Skeletal muscle cell (primary cell): ENCODE results near the gene ITM2C.

Experiments
- DNase-seq: peaks from one replicate; pipeline ENCODE4 v3.0.0-alpha.2; 2010; ENCODE audit warnings: low read depth
- H3K4me3 ChIP-seq: 2 replicates; pipeline ENCODE4 v1.5.1; 2011; ENCODE audit warnings: low read depth, mild to moderate bottlenecking, control low read depth, low read length, moderate library complexity

Gene ITM2C

DNA sequence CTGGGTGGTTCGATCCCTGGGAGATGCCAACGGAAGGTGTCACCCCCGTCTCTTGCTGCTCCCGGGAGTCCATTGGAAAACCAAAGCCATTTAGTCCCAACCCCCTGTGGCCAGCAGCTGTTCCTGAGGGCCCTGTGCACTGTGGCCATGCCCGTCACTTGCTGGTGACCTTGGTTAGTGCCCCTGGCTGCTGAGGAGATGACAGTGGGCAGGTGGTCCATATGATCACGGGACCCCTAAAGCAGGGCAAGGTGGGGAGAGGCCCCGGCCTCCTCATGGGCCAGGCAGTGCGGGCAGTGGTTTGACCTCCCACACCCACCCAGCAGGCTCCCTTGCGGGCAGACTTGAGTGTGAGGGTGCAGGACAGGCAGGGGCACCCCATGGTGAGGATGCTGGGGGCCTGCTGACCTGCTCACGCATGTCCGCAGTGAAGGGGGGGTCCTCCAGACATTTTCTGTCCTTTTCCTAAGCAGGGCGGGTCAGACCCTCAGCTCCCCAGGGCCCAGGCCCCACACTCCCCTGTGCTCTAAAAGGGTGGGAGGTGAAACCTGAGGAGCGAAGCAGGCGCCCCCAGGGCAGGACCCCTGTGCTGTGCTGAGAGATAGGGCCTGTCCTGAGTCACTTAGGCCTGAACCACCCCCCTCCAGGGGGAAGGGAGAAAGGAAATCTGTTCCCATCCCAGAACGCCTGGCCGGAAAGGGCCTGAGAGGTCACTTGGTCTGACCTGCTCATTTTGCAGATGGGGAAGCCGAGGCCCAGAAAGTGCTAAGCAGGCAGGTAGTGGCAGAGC is 6.8 kb downstream of the ITM2C start:
- no peak overlapping the region for H3K4me3 ChIP-seq
- no peak for DNase-seq

DNA sequence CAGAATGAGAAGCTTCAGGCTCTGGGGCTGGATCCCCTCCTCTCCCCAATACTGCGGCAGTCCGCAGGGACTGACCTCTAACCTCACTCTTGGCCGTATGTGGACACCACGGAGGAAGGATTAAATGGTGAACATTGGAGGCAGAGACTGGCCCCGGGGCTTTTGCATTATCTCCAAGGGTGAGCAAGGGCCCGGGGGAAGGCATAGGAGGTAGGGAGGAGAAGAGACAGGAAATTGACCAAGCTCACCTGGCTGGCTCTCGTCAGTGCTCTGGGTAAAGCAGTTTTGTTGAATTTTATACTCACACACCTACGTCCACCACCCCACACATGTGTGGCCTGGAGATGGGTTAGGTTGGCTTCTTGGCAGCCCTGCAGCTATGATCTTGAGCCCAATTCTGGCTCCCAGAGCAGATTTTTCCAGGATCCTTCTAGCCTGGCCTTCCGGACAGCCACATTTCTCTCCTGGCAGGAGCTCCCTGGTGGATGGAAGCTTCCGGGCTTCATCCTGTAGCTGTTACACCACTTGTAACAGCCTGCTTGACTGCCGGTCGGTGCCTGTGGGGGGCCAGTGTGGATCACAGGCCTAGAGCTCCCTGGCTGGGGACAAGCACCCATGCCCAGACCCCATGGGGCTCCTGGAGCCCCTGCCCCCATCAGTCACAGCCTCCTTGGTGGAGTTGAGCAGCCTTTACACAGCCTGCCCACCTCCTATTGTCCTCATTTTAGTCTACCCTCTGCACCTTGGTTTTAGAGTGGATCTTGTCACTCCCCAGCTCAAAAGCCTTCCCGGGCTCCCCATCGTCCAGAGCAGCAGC is 7.6 kb downstream of the ITM2C start:
- no peak for DNase-seq
- no peak overlapping the region for H3K4me3 ChIP-seq

DNA sequence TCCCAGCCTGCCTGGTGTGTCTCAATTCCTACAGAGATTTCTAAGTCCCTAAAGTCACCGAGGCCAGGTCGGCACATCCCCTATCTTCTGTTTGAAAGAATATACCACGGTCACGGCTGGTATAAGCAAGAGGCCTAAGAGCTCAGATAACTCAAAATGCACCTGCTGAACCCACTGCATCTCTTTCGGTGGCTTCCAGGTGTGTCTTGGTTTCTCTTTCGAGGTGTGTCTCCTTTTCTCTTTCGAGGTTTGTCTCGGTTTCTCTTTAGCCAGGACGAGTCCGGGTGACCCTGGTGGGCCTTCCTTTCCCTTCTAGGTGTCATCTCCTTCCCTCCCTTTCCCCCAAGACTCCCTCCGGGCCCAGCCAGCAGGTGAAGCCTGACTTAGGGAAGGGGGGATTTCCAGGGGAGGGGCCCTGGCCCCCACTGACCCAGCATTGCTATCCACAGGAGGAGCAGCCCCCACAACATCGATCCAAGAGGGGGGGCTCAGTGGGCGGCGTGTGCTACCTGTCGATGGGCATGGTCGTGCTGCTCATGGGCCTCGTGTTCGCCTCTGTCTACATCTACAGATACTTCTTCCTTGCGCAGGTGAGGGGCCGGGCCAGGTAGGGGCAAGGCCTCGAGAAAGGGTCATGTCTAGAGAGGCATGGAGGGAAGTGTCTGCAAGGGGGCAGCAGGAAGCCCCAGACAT is 8.4 kb downstream of the ITM2C start:
- DNase-seq: no peak
- no peak overlapping the region for H3K4me3 ChIP-seq

DNA sequence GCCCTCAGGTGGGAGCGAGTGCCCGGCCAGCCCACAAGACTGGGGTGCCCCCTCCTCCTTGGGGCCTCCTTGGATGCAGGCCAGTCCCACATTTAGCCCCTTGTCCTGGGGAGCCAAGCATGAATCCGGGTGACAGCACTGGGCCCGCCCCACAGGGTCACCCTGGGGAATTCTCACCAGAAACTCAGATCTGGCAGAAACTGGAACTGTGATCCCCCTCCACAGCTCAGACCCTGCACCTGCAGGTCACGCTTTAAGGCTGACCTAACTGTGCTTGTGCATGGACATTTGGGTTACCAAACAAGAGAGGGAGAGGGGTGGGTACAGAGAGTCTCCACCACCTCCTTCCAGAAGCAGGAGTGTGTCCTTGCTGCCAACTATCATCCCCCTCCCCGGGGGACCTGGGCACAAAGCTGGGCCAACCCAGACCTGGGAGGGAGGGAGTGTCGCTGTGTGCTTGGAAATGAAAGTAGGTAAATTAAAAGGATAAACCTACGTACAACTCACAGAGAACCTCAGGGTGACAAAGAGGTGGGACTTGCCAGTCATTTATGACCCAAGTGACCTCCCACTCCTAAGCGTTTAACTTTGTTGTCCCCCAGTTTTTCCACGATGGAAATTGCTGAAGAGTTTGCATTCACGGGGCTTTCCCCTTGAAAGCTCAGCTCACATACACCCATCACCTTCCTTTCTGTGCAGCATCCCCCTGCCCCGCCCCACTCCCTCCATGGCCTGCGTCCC is 9.1 kb downstream of the ITM2C start:
- H3K4me3 ChIP-seq: no peak overlapping the region
- no peak for DNase-seq

DNA sequence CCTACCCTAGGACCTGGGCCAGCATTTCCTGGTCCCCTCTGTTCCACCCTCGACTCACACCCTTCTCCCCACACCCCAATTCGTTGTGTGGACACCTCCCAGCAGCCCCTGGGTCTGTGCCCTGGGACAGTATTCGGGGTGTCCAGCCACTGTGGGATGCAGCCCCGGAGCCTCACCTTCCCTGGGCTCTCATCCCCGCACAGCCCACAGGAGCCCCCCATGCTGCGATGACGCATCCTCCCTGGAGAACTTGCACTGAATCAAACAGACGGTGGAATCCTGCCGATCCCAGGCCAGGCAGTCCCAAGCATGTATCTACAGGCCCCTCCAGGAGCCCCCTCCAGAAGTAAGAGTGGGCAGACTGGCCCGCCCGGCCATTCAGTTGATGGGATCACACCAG is 9.7 kb downstream of the ITM2C start:
- DNase-seq: no peak
- no peak overlapping the region for H3K4me3 ChIP-seq

DNA sequence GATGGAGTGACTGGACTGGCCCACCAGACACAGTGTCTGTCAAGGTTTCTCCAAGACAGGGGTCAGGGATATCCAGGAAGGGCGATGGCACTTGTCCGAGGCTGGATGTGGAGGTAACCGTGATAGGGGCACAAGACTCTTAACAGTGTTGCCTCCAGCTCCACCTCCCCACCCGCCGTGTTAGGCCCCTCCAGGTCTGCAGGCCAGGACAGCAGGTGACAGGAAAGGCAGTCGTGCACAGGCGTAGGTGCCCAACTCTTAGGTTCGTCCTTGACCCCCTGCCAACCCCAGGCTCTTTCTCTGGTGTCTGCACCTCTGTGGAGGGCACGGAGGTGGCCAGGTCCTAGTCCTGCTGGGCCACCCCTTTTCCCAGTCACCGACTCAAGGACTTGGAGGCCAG is 10.1 kb downstream of the ITM2C start:
- H3K4me3 ChIP-seq: no peak overlapping the region
- DNase-seq: no peak

DNA sequence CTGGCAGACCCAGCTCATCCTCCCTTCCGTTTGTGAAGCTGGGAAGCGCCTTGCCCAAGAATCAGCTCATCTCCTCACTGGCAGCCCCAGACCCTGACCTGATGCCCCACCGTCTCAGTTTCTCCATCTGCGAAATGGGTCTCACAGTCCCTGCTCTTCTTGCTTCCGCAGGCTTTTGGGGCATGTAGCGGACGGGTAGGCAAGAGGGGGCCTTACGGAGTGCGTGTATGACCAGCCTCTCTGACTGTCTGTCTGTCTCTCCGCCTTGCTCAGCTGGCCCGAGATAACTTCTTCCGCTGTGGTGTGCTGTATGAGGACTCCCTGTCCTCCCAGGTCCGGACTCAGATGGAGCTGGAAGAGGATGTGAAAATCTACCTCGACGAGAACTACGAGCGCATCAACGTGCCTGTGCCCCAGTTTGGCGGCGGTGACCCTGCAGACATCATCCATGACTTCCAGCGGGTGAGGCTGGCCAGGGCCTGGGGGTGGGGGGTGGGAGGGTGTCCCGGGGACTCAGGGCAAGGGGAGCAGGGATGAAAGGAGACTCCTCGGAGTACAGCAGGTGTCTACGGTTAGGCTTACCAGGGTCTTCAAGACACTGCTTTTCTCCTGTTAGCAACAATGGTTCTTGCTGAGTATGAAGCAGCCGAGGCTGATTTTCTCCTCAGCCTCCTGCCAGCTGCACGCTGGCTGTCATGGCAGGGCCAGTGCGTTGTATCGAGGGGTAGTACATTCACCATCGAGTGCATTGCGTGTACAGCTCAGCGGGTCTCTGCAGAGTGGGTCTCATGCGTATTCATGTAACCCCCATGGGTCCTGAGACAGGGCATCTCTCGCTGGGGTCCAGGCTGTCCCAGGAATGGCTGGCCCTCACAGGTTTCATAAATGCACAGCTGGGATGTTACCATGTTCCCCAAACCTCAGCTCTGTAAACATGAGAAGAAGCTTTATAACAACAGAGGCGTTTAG is 10.9 kb downstream of the ITM2C start:
- DNase-seq: no peak

DNA sequence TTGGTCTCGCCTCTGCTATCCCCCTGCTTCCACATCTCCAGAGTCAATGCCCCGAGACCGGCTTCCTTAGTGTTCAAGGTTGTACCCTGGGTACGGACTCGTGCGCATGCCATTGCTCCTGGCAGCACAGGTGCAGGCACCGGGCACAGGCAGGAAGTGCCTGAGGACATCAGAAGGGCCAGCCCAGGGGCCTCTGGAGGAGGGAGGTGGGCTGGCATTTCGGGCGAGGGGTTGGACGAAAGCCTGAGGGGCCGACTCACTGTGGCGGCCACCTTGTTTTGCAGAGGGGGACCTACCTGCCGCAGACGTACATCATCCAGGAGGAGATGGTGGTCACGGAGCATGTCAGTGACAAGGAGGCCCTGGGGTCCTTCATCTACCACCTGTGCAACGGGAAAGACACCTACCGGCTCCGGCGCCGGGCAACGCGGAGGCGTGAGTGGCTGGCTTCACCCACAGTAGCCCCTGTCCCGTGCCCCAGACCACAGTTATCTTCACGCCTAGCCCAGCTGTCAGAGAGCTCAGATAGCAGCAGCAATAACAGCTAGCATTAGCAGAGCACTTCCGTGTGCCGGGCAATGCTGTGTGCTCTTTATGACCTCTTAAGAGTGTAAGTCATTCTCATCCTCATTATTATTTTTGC is 12.5 kb downstream of the ITM2C start:
- no peak for DNase-seq
- no peak overlapping the region for H3K4me3 ChIP-seq

More for the DNA sequence above, 10.9 kb downstream of the ITM2C start:
- H3K4me3 ChIP-seq: no peak overlapping the region

DNA sequence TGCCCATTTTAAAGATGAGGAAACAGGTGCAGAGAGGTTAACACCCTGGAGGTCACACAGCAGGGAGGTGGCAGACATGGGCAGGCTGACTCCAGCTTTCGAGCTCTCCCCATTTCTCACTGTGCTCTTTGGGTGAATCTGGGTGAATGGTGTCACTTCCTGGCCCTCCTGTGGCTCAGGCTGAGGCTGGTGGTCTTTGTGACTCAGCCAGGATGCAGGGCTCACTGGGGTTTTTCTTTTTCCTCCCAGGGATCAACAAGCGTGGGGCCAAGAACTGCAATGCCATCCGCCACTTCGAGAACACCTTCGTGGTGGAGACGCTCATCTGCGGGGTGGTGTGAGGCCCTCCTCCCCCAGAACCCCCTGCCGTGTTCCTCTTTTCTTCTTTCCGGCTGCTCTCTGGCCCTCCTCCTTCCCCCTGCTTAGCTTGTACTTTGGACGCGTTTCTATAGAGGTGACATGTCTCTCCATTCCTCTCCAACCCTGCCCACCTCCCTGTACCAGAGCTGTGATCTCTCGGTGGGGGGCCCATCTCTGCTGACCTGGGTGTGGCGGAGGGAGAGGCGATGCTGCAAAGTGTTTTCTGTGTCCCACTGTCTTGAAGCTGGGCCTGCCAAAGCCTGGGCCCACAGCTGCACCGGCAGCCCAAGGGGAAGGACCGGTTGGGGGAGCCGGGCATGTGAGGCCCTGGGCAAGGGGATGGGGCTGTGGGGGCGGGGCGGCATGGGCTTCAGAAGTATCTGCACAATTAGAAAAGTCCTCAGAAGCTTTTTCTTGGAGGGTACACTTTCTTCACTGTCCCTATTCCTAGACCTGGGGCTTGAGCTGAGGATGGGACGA is 13.2 kb downstream of the ITM2C start:
- no peak overlapping the region for H3K4me3 ChIP-seq
- no peak for DNase-seq

DNA sequence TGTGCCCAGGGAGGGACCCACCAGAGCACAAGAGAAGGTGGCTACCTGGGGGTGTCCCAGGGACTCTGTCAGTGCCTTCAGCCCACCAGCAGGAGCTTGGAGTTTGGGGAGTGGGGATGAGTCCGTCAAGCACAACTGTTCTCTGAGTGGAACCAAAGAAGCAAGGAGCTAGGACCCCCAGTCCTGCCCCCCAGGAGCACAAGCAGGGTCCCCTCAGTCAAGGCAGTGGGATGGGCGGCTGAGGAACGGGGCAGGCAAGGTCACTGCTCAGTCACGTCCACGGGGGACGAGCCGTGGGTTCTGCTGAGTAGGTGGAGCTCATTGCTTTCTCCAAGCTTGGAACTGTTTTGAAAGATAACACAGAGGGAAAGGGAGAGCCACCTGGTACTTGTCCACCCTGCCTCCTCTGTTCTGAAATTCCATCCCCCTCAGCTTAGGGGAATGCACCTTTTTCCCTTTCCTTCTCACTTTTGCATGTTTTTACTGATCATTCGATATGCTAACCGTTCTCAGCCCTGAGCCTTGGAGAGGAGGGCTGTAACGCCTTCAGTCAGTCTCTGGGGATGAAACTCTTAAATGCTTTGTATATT is 14.0 kb downstream of the ITM2C start:
- no peak overlapping the region for H3K4me3 ChIP-seq
- no peak for DNase-seq

DNA sequence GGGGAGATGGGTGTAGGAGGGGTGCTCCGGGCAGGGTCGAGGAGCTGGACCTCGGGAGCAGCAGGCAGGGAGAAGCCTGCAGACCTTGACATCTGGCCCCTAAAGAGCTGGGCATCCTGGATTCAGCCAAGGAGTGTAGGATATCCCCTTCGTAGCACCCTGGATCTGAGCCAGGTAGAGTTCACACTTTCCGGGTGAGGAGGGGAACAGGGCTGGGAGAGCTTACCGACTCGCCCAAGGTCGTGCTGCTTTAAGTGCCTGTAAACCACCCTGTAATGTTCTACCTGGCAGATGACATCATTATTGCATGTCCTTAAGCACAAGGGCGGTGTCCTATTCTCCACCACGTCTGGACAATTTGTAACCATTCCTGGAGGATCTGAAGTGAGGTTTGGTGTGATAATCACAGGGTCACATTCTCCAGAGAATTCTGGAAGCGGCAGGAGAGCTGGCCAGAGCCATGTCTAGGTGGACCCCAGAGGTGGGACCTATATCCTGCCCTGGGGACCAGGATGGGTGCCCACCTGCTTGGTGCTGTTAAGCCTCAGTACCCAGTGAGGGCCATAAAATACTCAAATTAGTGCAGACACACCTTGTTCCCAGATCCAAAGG is 14.6 kb downstream of the ITM2C start:
- H3K4me3 ChIP-seq: no peak overlapping the region
- no peak for DNase-seq

DNA sequence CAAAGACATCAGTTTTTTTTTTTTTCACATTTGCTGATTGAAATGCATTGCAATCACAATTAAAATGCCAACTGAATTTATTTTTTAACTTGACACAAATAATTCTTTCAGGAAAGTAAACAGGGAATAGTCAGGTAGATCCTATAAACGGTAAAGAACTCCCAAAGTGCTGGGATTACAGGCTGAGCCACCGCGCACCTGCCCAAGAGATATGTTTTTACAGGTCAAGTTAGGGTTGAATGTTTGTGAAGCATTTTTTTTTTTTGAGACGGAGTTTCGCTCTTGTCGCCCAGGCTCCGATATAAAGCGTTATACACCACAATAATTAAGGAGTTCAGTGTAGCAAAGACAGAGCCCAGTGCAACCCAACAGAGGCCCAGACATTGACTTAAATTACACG is 15.1 kb downstream of the ITM2C start:
- no peak overlapping the region for H3K4me3 ChIP-seq
- DNase-seq: no peak

DNA sequence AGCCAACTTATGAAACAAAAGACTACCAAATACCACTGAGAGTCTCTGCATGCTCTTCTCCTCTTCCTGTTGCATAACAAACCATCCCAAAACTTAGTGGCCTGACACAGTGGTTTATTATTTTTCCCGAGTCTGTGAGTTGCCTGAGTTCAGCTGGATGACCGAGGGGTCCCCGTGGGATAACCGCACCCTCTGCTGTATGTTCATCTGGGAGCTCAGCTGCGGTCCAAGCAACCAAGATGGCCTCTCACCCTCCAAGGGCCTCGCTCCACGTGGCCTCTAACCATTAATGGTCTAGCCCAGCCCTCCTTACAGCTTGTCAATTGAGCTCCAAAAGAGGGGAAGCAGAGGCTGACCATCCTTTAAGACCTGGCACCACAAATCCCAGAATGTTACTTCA is 17.1 kb downstream of the ITM2C start:
- DNase-seq: no peak
- H3K4me3 ChIP-seq: no peak overlapping the region

DNA sequence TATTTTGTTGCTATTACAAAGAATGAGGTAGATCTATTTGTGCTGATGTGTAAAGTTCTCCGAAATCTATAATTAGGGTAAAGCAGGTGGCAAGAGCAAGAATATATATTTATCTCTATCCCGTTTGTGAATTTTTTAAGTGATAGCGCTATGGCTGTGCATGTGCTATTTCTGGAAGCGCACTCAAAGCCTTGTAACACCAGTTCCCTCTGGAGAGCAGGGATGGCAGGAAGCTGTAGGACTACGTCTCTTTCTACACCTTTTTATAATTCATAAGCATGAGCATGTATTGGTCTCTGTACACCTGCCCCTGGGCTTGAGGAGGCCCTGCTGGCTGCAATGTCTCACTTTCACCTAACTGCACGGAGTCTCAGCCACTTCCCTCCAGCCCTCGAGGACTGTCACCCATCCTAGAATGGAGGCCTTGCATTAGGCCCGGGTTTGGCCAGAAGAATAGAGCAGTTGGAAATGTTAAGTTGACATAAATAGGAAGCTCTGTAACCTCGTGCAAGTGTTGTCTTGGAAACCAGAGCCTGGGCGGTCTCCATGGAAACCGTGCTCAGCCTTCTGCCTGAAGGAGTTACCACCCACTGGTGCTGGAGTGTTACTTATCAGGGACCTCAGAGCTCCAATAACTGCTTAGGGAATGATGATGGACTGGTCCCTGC is 20.9 kb downstream of the ITM2C start:
- peak; percentile 28 for DNase-seq
- H3K4me3 ChIP-seq: no peak overlapping the region

DNA sequence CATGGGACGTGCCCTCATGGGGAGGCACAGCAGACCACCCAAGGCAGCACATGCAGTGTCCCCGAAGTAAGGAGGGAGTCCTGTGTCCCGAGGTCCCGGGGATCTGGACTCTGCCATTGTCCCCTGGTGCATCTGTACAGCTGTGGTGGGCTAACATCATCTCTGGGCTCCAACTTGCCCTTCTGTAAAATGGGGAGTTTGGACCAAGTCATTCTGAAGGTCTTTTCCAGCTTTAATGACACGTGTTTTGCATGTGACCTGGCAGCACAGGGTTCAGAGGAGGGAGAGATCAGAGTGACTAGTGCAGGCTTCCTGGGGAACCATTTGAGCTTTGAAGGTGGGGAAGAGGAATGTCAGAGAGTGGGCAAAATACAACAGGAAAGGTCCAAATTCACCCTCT is 21.5 kb downstream of the ITM2C start:
- H3K4me3 ChIP-seq: no peak overlapping the region
- DNase-seq: no peak

DNA sequence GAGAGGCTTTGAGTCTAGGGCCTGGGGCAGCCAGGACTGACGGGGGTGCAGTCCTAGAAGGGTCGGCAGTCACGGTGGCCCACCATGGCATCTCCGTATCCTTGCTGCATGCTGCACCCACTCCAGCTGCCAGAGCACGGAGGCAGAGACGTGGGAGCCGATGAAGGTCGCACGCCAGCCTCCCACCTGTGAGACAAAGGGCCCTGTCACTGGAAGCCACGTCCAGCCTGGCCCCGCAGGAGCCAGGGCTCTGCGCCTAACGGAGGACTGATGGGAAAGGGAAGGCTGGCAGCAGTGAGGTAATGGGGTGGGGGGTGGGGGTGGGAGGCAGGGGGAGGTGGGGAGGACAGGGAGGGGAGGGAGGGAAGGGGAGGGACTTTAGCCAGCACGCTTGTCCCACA is 21.9 kb downstream of the ITM2C start:
- H3K4me3 ChIP-seq: no peak overlapping the region
- no peak for DNase-seq
